Activated gamma-delta T cell (primary cell): ENCODE results near the gene MSRB3.

Source experiments
- DNase-seq: peaks from one replicate; lab custom pipeline; 2025; lab: John Stamatoyannopoulos, UW

The MSRB3 gene

GRCh38 chr12:65325183-65325582 lies 46.7 kb downstream of the MSRB3 start:
- DNase-seq = no peak

GRCh38 chr12:65326616-65327015 lies 48.1 kb downstream of the MSRB3 start:
- no peak for DNase-seq

- DNase-seq = no peak
Measured at GRCh38 chr12:65327207-65328076, 49.0 kb downstream of the MSRB3 start.

- no peak for DNase-seq
Measured at GRCh38 chr12:65329721-65330120, 51.2 kb downstream of the MSRB3 start.

GRCh38 chr12:65330331-65330730 lies 51.8 kb downstream of the MSRB3 start:
- no peak for DNase-seq

GRCh38 chr12:65331456-65331855 lies 53.0 kb downstream of the MSRB3 start:
- no peak for DNase-seq

GRCh38 chr12:65333649-65334048 lies 55.2 kb downstream of the MSRB3 start:
- no peak for DNase-seq

GRCh38 chr12:65334521-65334920 lies 56.0 kb downstream of the MSRB3 start:
- DNase-seq = no peak

GRCh38 chr12:65335021-65335714 lies 56.7 kb downstream of the MSRB3 start:
- no peak for DNase-seq

- no peak for DNase-seq
Measured at GRCh38 chr12:65335981-65336380, 57.5 kb downstream of the MSRB3 start.

GRCh38 chr12:65339161-65339560 lies 60.7 kb downstream of the MSRB3 start:
- DNase-seq = no peak

GRCh38 chr12:65343230-65343629 lies 64.7 kb downstream of the MSRB3 start:
- DNase-seq = no peak

- DNase-seq = no peak
Measured at GRCh38 chr12:65343801-65344200, 65.3 kb downstream of the MSRB3 start.

- no peak for DNase-seq
Measured at GRCh38 chr12:65355461-65355860, 77.0 kb downstream of the MSRB3 start.

GRCh38 chr12:65362234-65363031 lies 84.0 kb downstream of the MSRB3 start:
- no peak for DNase-seq

- no peak for DNase-seq
Measured at GRCh38 chr12:65364046-65364445, 85.6 kb downstream of the MSRB3 start.

GRCh38 chr12:65367396-65367795 lies 88.9 kb downstream of the MSRB3 start:
- no peak for DNase-seq

- DNase-seq = no peak
Measured at GRCh38 chr12:65368055-65368454, 89.6 kb downstream of the MSRB3 start.

GRCh38 chr12:65372574-65372973 lies 94.1 kb downstream of the MSRB3 start:
- DNase-seq = no peak

GRCh38 chr12:65384240-65384639 lies 105.8 kb downstream of the MSRB3 start:
- no peak for DNase-seq

GRCh38 chr12:65387396-65387795 lies 108.9 kb downstream of the MSRB3 start:
- DNase-seq = no peak

GRCh38 chr12:65389436-65389835 lies 111.0 kb downstream of the MSRB3 start:
- DNase-seq = no peak
